K562 (cell line): Measurements from ENCODE around the gene ACOT7. TPM values are rescaled to one million over a fixed set of nuclear protein-coding genes. Genes with fewer than 3 reads are reported as not detected.
A peak's percentile ranks its signal among the peaks of the same experiment; 100 is the strongest.

ENCODE experiments used
- ATAC-seq: fragments of 200-7000 bp; cut with Tn5 transposase; 3 replicates; pipeline ENCODE4 v1.9.1; 2020; ENCODE audit warnings: moderate library complexity
- BruUV-seq: library from RNA; stranded (reverse); fragments of 400-500 nt; replicated peaks from 2 replicates; lab custom pipeline; 2021; lab: Mats Ljungman, UMichigan
- CTCF ChIA-PET: fragments of 300-600 bp; formaldehyde crosslinking; extraction: SDS; loops from one replicate; lab custom pipeline; 2021; ENCODE audit warnings: low intra/inter-chr PET ratio; lab: Yijun Ruan, JAX
- POLR2A ChIA-PET: fragments of 300-600, 350-650 bp; sonication (Branson Sonifier 250); formaldehyde crosslinking; extraction: SDS; loops from one replicate; lab custom pipeline; 2021; ENCODE audit warnings: antibody characterized with exemption, inconsistent platforms; lab: Yijun Ruan, JAX
- DNase-seq, 4 experiments: peaks; one replicate each; pipeline versions ENCODE4 v3.0.0 to v3.0.0-alpha.2; 2011 to 2018; ENCODE audit warnings: low spot score in 3 of 4, mixed read lengths in 3 of 4; ENCODE audit errors: extremely low read depth in 1 of 4
- FAIRE-seq: peaks from 2 replicates; lab custom pipeline; 2011; peaks lifted over from hg19 to GRCh38; lab: Jason Lieb, UNC
- H2AFZ ChIP-seq: 2 replicates; pipeline ENCODE4 v1.6.0; 2011; ENCODE audit warnings: low read depth, low read length, control low read depth, inconsistent platforms
- H3K27ac ChIP-seq: fragments of 200-600 bp; 3 replicates; pipeline ENCODE4 v1.8.0; 2011; ENCODE audit warnings: low read depth, mild to moderate bottlenecking, control low read depth, inconsistent platforms, low read length, moderate library complexity, mixed read lengths; ENCODE audit errors: extremely low read depth
- H3K27me3 ChIP-seq, 2 experiments: fragments of 300-600 bp in 1 of 2; 2 replicates in 1 of 2; 3 replicates in 1 of 2; pipeline versions ENCODE4 v1.6.0 to v1.8.0; 2011; ENCODE audit warnings: inconsistent platforms in 2 of 2, low read length in 2 of 2, mild to moderate bottlenecking in 1 of 2, mixed read lengths in 1 of 2, moderate library complexity in 1 of 2; ENCODE audit not compliant: control insufficient read depth in 2 of 2, insufficient read depth in 2 of 2
- H3K36me3 ChIP-seq: fragments of 300-600 bp; 3 replicates; pipeline ENCODE4 v1.8.0; 2011; ENCODE audit warnings: mild to moderate bottlenecking, low read length, inconsistent platforms; ENCODE audit not compliant: control insufficient read depth, insufficient read depth
- H3K4me1 ChIP-seq, 2 experiments: fragments of 200-600 bp in 1 of 2; replicated peaks in 1 of 2; 2 replicates in 1 of 2; 3 replicates in 1 of 2; pipeline versions ENCODE4 v1.5.1 to v1.8.0; 2011; ENCODE audit warnings: inconsistent platforms in 2 of 2, low read length in 2 of 2, mild to moderate bottlenecking in 1 of 2, mixed read lengths in 1 of 2, moderate library complexity in 1 of 2; ENCODE audit not compliant: control insufficient read depth in 2 of 2, insufficient read depth in 2 of 2
- H3K4me2 ChIP-seq: 2 replicates; pipeline ENCODE4 v1.6.1; 2011; ENCODE audit warnings: low read length, control low read depth, inconsistent platforms, mixed read lengths; ENCODE audit not compliant: insufficient read depth
- H3K4me3 ChIP-seq: fragments of 200-600 bp; sonication (generic), shearing (Covaris generic); 2 replicates; pipeline ENCODE4 v1.5.1; 2016; ENCODE audit warnings: control low read depth, inconsistent platforms
- H3K79me2 ChIP-seq: fragments of 200-600 bp; 3 replicates; pipeline ENCODE4 v1.8.0; 2011; ENCODE audit warnings: low read length, inconsistent platforms; ENCODE audit not compliant: control insufficient read depth, insufficient read depth
- H3K9ac ChIP-seq, 2 experiments: 2 replicates each; pipeline versions ENCODE4 v1.6.0 to v1.6.1; 2011; ENCODE audit warnings: low read depth in 2 of 2, low read length in 2 of 2, control low read depth in 1 of 2, inconsistent platforms in 1 of 2, mild to moderate bottlenecking in 1 of 2, mixed read lengths in 1 of 2; ENCODE audit not compliant: insufficient read depth in 1 of 2
- H3K9me1 ChIP-seq: one replicate; pipeline ENCODE4 v1.6.0; 2011; ENCODE audit warnings: inconsistent platforms, mild to moderate bottlenecking, low read length, moderate library complexity; ENCODE audit not compliant: control insufficient read depth, insufficient read depth
- H3K9me3 ChIP-seq: replicated peaks from 2 replicates; pipeline ENCODE4 v1.5.1; 2011; ENCODE audit warnings: low read depth, low read length, inconsistent platforms; ENCODE audit not compliant: control insufficient read depth, insufficient read depth
- H4K20me1 ChIP-seq: replicated peaks from 2 replicates; pipeline ENCODE4 v1.6.1; 2011; ENCODE audit warnings: low read length, inconsistent platforms, mixed read lengths; ENCODE audit not compliant: control insufficient read depth, insufficient read depth
- CEBPB ChIP-seq: fragments of 450-650 bp; IDR thresholded peaks from 2 replicates; pipeline ENCODE4 v1.6.1; 2016; ENCODE audit warnings: missing genetic modification characterization, missing compliant biosample characterization
- DIDO1 ChIP-seq: fragments of 450-650 bp; IDR thresholded peaks from 2 replicates; pipeline ENCODE4 v1.6.1; 2016; ENCODE audit warnings: low read depth, missing biosample characterization, missing genetic modification characterization
- EZH2 ChIP-seq: IDR thresholded peaks from 2 replicates; pipeline ENCODE4 v1.6.1; 2012; ENCODE audit warnings: low read depth, mild to moderate bottlenecking, inconsistent platforms, low read length, borderline replicate concordance
- MBD2 ChIP-seq: sonication (generic); IDR thresholded peaks from 2 replicates; pipeline ENCODE4 v1.6.1; 2016; ENCODE audit warnings: low read depth, borderline replicate concordance
- NR3C1 ChIP-seq: sonication (generic); formaldehyde crosslinking; IDR thresholded peaks from 2 replicates; pipeline ENCODE4 v1.8.1; 2022; ENCODE audit warnings: missing genetic modification reagents
- SMARCE1 ChIP-seq: fragments of 450-650 bp; IDR thresholded peaks from 2 replicates; pipeline ENCODE4 v1.7.1; 2016; ENCODE audit warnings: mild to moderate bottlenecking
- ZFX ChIP-seq: sonication (generic); formaldehyde crosslinking; IDR thresholded peaks from 2 replicates; pipeline ENCODE4 v1.8.0; 2022; ENCODE audit warnings: mild to moderate bottlenecking, missing genetic modification reagents, moderate library complexity
- WGBS: fragments of 100-300 bp; shearing (Covaris generic); methylation state at CpG from one replicate; pipeline ENCODE4 v1.1.6; 2016; ENCODE audit warnings: low coverage, mixed read lengths; ENCODE audit not compliant: insufficient coverage; ENCODE audit errors: missing lambda C conversion rate; 5-methylcytosine and 5-hydroxymethylcytosine counted together
- in situ Hi-C: fragments of 300-500 bp; cut with MboI; formaldehyde crosslinking; loops from 4 replicates; pipeline ENCODE4 v1.15.0; 2018; ENCODE audit warnings: inconsistent platforms, mixed read lengths
- intact Hi-C: fragments of 100-400 bp; cut with micrococcal nuclease; formaldehyde crosslinking; loops from 2 replicates; pipeline ENCODE4 v1.14.2; 2022
- polyA plus RNA-seq, 8 experiments: library from polyadenylated mRNA; depleted of rRNA in 4 of 8; stranded (reverse) in 5 of 8; unstranded in 3 of 8; fragments of >200 nt; fragmentation: Nextera tagmentation in 2 of 8; fragmentation: Illumina TruSeq in 1 of 8; extraction: Ambion mirVana in 2 of 8; extraction: Trizol in 1 of 8; gene quantifications; 2 replicates each; pipeline versions ENCODE4 v1.2.1 to v1.2.3, GENCODE V29; 2011 to 2014; ENCODE audit warnings: inconsistent platforms in 1 of 8, missing spikeins in 1 of 8
- total RNA-seq, 7 experiments: library from RNA; depleted of rRNA in 6 of 7; stranded (reverse); fragments of >200 nt in 6 of 7; fragmentation: Illumina TruSeq in 2 of 7; extraction: Trizol in 2 of 7; gene quantifications; 2 replicates each; pipeline versions ENCODE4 v1.2.1 to v1.2.3, GENCODE V29; 2011 to 2021; ENCODE audit warnings: low replicate concordance in 1 of 7
- TF ChIP-seq, protein P1 (sequence below), 2 experiments: IDR thresholded peaks; 2 replicates each; pipeline ENCODE4 v1.6.1; 2011; ENCODE audit warnings: borderline replicate concordance in 1 of 2, control low read depth in 1 of 2, low read depth in 1 of 2, low read length in 1 of 2, mild to moderate bottlenecking in 1 of 2, mixed read lengths in 1 of 2, moderate library complexity in 1 of 2; ENCODE audit not compliant: insufficient read depth in 1 of 2, insufficient read length in 1 of 2, poor library complexity in 1 of 2, severe bottlenecking in 1 of 2; ENCODE audit errors: extremely low read depth in 1 of 2
- TF ChIP-seq, protein P2 (sequence below): fragments of 450-650 bp; IDR thresholded peaks from 2 replicates; pipeline ENCODE4 v1.6.1; 2018; ENCODE audit not compliant: partially characterized antibody

Gene ACOT7
- total and polyA plus RNA-seq, 9 of the 15 experiments (the other 6 are each of a cell fraction or from before 2014, with no cell fraction given): 7.0 to 92.6 (median 37.2) TPM

DNA sequence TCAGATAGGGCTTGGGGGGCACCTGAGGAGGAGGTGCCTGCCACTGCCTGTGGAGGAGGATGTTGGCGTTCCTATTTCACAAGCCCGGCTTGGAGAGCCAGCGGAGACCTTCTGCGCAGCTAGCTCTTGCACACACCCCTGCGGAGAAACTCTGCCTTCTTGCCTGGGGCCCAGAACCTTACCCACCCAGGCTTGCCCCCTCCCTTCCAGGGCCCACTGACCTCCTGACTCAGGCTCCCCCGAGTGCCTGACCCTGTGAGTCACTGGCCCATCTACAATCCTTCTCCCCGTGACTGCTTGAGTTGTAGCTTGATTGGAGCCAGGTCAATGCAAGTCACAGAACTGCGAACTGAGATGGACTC, 22.7 kb upstream of the ACOT7 start:
- no TSS peak for BruUV-seq
- no peak overlapping the region for H2AFZ ChIP-seq
- in situ Hi-C loops: no loop called here
- no peak overlapping the region for H3K4me2 ChIP-seq
- peaks cover 14% of the 10 kb centered on the region; the same call in 1 of the 2 replicates for H4K20me1 ChIP-seq
- ChIA-PET POLR2A (interaction anchor here (0.6 to 1.0 kb wide), 4 partner anchors 9 to 544 kb away, joined by 3 to 7 read pairs (median 3); partner anchors contain the start of gene NOL9), CTCF (no interaction called here)
- no peak overlapping the region for H3K4me3 ChIP-seq
- H3K36me3 ChIP-seq: no peaks in the 10 kb centered on the region
- DNase-seq: no peak
- peaks cover 7 to 31% of the 10 kb centered on the region in 2 experiments for H3K4me1 ChIP-seq
- no peak for FAIRE-seq
- intact Hi-C loops: no loop called here
- no peak overlapping the region for H3K9ac ChIP-seq
- H3K9me1 ChIP-seq: no peaks in the 10 kb centered on the region
- H3K27ac ChIP-seq: no peak overlapping the region
- no peak for TF ChIP-seq MBD2
- peak; percentile 87; the same call in 1 of the 2 replicates for TF ChIP-seq EZH2
- peak; percentile 45; the same call in 1 of the 2 replicates for TF ChIP-seq NR3C1 (CRISPR knock-in tag)
- no peaks in the 10 kb centered on the region for H3K79me2 ChIP-seq
- ATAC-seq: no peak
- H3K9me3 ChIP-seq: no peaks in the 10 kb centered on the region
- H3K27me3 ChIP-seq: peaks cover 62 to 88% of the 10 kb centered on the region in 2 experiments
- 17% methylated on average over 8 of the region's 8 CpGs for WGBS

DNA sequence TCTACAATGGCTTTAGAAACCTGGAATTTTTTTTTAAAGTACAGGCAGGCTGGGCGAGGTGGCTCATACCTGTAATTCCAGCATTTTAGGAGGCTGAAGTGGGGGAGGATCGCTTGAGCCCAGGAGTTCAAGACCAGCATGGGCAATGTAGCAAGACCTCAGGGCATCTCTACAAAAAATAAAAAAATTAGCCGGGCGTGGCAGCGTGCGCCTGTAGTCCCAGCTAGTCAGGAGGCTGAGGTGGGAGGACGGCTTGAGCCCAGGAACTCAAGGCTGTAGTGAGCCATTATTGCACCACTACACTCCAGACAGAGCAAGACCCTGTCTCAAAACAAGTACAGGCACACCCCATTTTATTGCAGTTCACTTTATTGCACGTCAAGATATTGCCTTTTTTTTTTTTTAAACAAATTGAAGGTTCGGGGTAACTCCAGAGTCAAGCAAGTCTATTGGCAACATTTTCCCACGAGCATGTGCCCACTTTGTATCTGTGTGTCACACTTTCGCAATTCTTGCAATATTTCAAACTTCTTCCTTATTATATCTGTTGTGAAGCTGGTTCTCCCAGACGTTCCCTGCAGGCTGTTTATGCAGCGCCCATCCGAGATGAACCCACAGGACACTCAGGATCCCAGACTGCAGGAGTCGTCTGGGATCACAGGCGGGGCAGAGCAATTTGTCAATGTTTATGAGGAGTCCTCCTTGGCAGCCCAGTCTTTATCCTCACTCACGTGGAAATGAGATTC, 21.5 kb upstream of the ACOT7 start:
- H3K4me3 ChIP-seq: no peak overlapping the region
- H3K4me2 ChIP-seq: no peak overlapping the region
- BruUV-seq: no TSS peak

More for the DNA sequence above, 21.5 kb upstream of the ACOT7 start:
- H3K27ac ChIP-seq: no peak overlapping the region
- peaks cover 2 to 21% of the 10 kb centered on the region in 2 experiments; a peak in 4 of 5 replicates for H3K4me1 ChIP-seq
- H3K9ac ChIP-seq: no peak overlapping the region
- TF ChIP-seq SMARCE1 (no peak), CEBPB (tag) (peak; percentile 23; the same call in 1 of the 2 replicates), DIDO1 (tag) (no peak), ZFX (CRISPR knock-in tag) (no peak)
- TF ChIP-seq, protein P1, sequence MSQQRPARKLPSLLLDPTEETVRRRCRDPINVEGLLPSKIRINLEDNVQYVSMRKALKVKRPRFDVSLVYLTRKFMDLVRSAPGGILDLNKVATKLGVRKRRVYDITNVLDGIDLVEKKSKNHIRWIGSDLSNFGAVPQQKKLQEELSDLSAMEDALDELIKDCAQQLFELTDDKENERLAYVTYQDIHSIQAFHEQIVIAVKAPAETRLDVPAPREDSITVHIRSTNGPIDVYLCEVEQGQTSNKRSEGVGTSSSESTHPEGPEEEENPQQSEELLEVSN (IDR thresholded peaks at IDR 0.05; ENCODE audit: borderline replicate concordance in 1 of 2, extremely low read depth in 1 of 2, insufficient read depth in 1 of 2, insufficient read length in 1 of 2, low read depth in 1 of 2, low read length in 1 of 2, poor library complexity in 1 of 2, severe bottlenecking in 1 of 2): no peak
- TF ChIP-seq, protein P2, sequence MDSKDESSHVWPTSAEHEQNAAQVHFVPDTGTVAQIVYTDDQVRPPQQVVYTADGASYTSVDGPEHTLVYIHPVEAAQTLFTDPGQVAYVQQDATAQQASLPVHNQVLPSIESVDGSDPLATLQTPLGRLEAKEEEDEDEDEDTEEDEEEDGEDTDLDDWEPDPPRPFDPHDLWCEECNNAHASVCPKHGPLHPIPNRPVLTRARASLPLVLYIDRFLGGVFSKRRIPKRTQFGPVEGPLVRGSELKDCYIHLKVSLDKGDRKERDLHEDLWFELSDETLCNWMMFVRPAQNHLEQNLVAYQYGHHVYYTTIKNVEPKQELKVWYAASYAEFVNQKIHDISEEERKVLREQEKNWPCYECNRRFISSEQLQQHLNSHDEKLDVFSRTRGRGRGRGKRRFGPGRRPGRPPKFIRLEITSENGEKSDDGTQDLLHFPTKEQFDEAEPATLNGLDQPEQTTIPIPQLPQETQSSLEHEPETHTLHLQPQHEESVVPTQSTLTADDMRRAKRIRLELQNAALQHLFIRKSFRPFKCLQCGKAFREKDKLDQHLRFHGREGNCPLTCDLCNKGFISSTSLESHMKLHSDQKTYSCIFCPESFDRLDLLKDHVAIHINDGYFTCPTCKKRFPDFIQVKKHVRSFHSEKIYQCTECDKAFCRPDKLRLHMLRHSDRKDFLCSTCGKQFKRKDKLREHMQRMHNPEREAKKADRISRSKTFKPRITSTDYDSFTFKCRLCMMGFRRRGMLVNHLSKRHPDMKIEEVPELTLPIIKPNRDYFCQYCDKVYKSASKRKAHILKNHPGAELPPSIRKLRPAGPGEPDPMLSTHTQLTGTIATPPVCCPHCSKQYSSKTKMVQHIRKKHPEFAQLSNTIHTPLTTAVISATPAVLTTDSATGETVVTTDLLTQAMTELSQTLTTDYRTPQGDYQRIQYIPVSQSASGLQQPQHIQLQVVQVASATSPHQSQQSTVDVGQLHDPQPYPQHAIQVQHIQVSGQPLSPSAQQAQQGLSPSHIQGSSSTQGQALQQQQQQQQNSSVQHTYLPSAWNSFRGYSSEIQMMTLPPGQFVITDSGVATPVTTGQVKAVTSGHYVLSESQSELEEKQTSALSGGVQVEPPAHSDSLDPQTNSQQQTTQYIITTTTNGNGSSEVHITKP: no peak
- TF ChIP-seq, all 486 proteins: peak for 1
- no peaks in the 10 kb centered on the region for H3K36me3 ChIP-seq
- peaks cover 5% of the 10 kb centered on the region; the same call in 1 of the 2 replicates for H4K20me1 ChIP-seq
- intact Hi-C loops: no loop called here
- H3K9me1 ChIP-seq: no peaks in the 10 kb centered on the region
- DNase-seq: no peak
- no peak overlapping the region for H2AFZ ChIP-seq
- ChIA-PET CTCF (interaction anchor here (0.6 kb wide), 1 partner anchor 356 kb away, joined by 4 read pairs; no protein-coding TSS in a partner anchor), POLR2A (interaction anchor here (0.9 to 1.9 kb wide), 6 partner anchors 8 to 466 kb away, joined by 3 to 8 read pairs (median 3); no protein-coding TSS in a partner anchor)
- peaks cover 55 to 85% of the 10 kb centered on the region in 2 experiments for H3K27me3 ChIP-seq
- WGBS: 8% methylated on average over 17 of the region's 17 CpGs
- no peaks in the 10 kb centered on the region for H3K9me3 ChIP-seq
- in situ Hi-C loops: loop anchor here (5.0 kb wide), 1 partner anchor 57 kb away; no protein-coding TSS in a partner anchor
- no peaks in the 10 kb centered on the region for H3K79me2 ChIP-seq
- no peak for FAIRE-seq
- ATAC-seq: no peak
